Fibroblast of villous mesenchyme (primary cell): ENCODE data around the gene EPB41L2. TPM values are rescaled to one million over a fixed set of nuclear protein-coding genes. Genes with fewer than 3 reads are reported as not detected.
A peak's percentile ranks its signal among the peaks of the same experiment; 100 is the strongest.

ENCODE experiments used
- DNase-seq: peaks from one replicate; pipeline ENCODE4 v3.0.0-alpha.2; 2010; ENCODE audit warnings: low read depth
- H3K4me3 ChIP-seq: 2 replicates; pipeline ENCODE4 v1.5.1; 2011; ENCODE audit warnings: low read depth, mild to moderate bottlenecking, low read length
- total RNA-seq: library from RNA; depleted of rRNA; stranded (reverse); fragments of >200 nt; gene quantifications from 2 replicates; pipeline ENCODE4 v1.2.3, GENCODE V29; 2012
- TF ChIP-seq, protein P1 (sequence below): IDR thresholded peaks from 2 replicates; pipeline ENCODE4 v1.5.1; 2012; ENCODE audit warnings: low read depth, mild to moderate bottlenecking, low read length; ENCODE audit not compliant: insufficient read depth

The EPB41L2 gene
- total RNA-seq, 1 donor: 40.2 TPM

- DNase-seq: no peak
- no peak overlapping the region for H3K4me3 ChIP-seq
- TF ChIP-seq, protein P1, sequence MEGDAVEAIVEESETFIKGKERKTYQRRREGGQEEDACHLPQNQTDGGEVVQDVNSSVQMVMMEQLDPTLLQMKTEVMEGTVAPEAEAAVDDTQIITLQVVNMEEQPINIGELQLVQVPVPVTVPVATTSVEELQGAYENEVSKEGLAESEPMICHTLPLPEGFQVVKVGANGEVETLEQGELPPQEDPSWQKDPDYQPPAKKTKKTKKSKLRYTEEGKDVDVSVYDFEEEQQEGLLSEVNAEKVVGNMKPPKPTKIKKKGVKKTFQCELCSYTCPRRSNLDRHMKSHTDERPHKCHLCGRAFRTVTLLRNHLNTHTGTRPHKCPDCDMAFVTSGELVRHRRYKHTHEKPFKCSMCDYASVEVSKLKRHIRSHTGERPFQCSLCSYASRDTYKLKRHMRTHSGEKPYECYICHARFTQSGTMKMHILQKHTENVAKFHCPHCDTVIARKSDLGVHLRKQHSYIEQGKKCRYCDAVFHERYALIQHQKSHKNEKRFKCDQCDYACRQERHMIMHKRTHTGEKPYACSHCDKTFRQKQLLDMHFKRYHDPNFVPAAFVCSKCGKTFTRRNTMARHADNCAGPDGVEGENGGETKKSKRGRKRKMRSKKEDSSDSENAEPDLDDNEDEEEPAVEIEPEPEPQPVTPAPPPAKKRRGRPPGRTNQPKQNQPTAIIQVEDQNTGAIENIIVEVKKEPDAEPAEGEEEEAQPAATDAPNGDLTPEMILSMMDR: no peak
These were observed 60.9 kb downstream of the EPB41L2 start for GRCh38 chr6:131001945-131002660.

DNA sequence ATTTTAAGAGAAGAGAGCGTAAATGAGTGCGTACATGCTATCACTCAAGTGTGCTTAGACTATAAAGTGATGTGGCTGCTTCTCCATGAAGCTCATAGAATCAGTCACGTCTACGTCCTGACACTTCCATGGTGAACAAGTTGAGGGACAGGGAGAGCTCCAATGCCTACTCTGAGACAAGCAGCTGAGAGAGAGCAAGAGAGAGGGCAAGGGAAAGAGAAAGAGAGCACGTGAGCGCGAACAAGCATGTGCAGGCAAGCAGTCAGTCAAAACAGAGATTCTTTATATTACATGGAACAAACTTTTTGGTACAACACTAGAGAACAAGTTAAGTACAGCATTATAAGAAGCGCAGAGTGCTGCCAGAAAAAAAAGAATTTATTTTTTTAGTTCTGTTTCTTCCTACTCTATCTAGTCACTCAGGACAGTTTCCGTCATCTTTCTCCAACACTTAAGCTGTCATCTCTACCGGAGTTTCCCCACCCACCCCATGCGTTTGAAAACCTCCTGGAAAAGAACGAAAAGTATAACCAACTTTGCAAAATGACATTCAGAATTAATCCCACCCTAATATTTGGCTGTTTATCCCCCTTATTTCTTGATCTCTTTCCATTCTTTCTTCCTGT is 61.8 kb downstream of the EPB41L2 start:
- peak overlapping the region; percentile 34 for H3K4me3 ChIP-seq
- TF ChIP-seq, protein P1: no peak
- peak; percentile 38 for DNase-seq

DNA sequence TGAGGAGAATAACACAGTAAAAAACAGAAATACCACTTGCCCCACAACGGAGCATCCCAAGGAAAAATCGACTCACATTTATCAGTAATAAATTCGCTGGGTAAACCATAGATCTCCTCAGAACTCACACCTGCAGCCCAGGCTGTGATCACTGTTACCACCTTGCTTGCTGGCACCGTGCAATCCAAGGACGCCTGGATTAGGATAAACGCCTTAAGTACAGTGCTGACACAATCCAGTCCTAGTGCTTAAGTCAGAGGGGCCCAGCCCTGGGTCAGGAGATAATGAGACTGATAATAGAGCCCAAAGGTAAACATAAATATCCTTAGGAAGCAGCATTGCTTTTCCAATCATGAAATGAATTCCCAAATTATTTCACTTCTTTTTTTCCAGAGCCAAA is 62.5 kb downstream of the EPB41L2 start:
- H3K4me3 ChIP-seq: no peak overlapping the region
- DNase-seq: peak; percentile 71
- TF ChIP-seq, protein P1: no peak

- TF ChIP-seq, protein P1: no peak
- peak overlapping the region; percentile 3 for H3K4me3 ChIP-seq
- DNase-seq: peak; percentile 63
These were observed 65.8 kb downstream of the EPB41L2 start for GRCh38 chr6:130997061-130997753.

GRCh38 chr6:130996635-130997034 is 66.4 kb downstream of the EPB41L2 start:
- no peak overlapping the region for H3K4me3 ChIP-seq
- no peak for DNase-seq
- TF ChIP-seq, protein P1: no peak

DNA sequence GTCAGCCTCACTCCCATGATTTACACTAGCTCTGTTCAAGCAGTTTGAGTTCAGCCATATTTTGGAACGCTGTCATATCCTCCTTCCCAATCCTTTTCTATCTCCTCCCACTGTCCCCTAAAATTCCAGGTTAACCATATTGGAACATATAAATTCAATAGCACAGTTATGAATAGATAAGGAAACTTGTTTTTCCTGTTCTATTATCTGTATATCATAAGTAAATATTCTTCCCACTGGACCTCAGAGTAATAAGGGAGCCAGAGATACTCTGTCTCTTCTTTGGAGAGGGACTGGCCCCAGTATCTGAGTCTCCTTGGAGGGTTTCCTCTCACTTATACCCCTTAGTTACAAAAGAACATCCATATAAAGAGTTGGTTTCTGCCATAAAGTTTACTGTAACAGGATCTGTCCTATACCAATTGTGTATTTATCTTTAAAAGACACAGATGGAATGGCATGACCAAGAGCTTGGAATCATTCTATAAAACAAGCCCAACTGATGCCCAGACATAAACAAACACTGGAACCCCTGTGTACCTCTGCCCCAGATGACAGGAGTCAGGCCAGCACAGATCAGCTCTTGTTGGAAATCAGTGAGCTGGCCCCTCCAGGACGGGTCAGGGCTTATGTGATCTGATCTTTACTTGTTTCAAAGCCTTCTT is 67.1 kb downstream of the EPB41L2 start:
- H3K4me3 ChIP-seq: no peak overlapping the region
- DNase-seq: peak; percentile 46

More for the DNA sequence above, 67.1 kb downstream of the EPB41L2 start:
- TF ChIP-seq, protein P1: no peak
